Measurements from ENCODE around the gene PBXIP1.

The PBXIP1 gene

GRCh38 chr1:154951901-154952657 lies 3.8 kb downstream of the PBXIP1 start:
- no peak overlapping the region for H3K9ac ChIP-seq (ENCODE audit: insufficient read length)
- TF ChIP-seq FOXP2 (optimal IDR thresholded peaks at IDR 0.05; ENCODE audit: control extremely low read depth, extremely low read length, insufficient read depth) (no peak), POLR2AphosphoS5 (IDR thresholded peaks at IDR 0.05; ENCODE audit: borderline replicate concordance, low read depth, low read length) (no peak), EZH2 (IDR thresholded peaks at IDR 0.05) (no peak)
- DNase-seq (ENCODE audit: low read depth, low spot score), result no peak
- H3K27ac ChIP-seq, result no peak overlapping the region
- H3K4me3 ChIP-seq, result no peak overlapping the region
- no peaks in the 10 kb centered on the region for H3K36me3 ChIP-seq (ENCODE audit: insufficient read depth, low read length)
- no peaks in the 10 kb centered on the region for H3K9me3 ChIP-seq (ENCODE audit: low read depth, low read length)

- no peaks in the 10 kb centered on the region for H3K36me3 ChIP-seq (ENCODE audit: insufficient read depth, low read length)
- no peak overlapping the region for H3K4me3 ChIP-seq
- no peak overlapping the region for H3K9ac ChIP-seq (ENCODE audit: insufficient read length)
- no peak for DNase-seq (ENCODE audit: low read depth, low spot score)
- TF ChIP-seq EZH2 (IDR thresholded peaks at IDR 0.05) (no peak), FOXP2 (optimal IDR thresholded peaks at IDR 0.05; ENCODE audit: control extremely low read depth, extremely low read length, insufficient read depth) (no peak), POLR2AphosphoS5 (IDR thresholded peaks at IDR 0.05; ENCODE audit: borderline replicate concordance, low read depth, low read length) (no peak)
- H3K27ac ChIP-seq, result no peak overlapping the region
- H3K9me3 ChIP-seq (ENCODE audit: low read depth, low read length), result no peaks in the 10 kb centered on the region
These were observed 7.8 kb downstream of the PBXIP1 start for GRCh38 chr1:154948079-154948478.

GRCh38 chr1:154945962-154946850 lies 9.7 kb downstream of the PBXIP1 start:
- Histone ChIP-seq H3K27ac (0 out of 2 replicates have a peak overlapping the region, but pooled peaks have one; percentile 40), H3K36me3 (ENCODE audit: insufficient read depth, low read length) (no peaks in the 10 kb centered on the region), H3K4me3 (no peak overlapping the region), H3K9me3 (ENCODE audit: low read depth, low read length) (no peaks in the 10 kb centered on the region), H3K9ac (ENCODE audit: insufficient read length) (no peak overlapping the region)
- no peak for TF ChIP-seq POLR2AphosphoS5 (IDR thresholded peaks at IDR 0.05; ENCODE audit: borderline replicate concordance, low read depth, low read length)
- DNase-seq (ENCODE audit: low read depth, low spot score), result no peak

- Histone ChIP-seq H3K27ac (no peak overlapping the region), H3K9ac (ENCODE audit: insufficient read length) (no peak overlapping the region), H3K36me3 (ENCODE audit: insufficient read depth, low read length) (no peaks in the 10 kb centered on the region), H3K9me3 (ENCODE audit: low read depth, low read length) (no peaks in the 10 kb centered on the region), H3K4me3 (no peak overlapping the region)
- TF ChIP-seq EZH2 (IDR thresholded peaks at IDR 0.05) (no peak), FOXP2 (optimal IDR thresholded peaks at IDR 0.05; ENCODE audit: control extremely low read depth, extremely low read length, insufficient read depth) (no peak), POLR2AphosphoS5 (IDR thresholded peaks at IDR 0.05; ENCODE audit: borderline replicate concordance, low read depth, low read length) (no peak)
- DNase-seq (ENCODE audit: low read depth, low spot score), result no peak
These were observed 10.5 kb downstream of the PBXIP1 start for GRCh38 chr1:154945160-154945961.

- no peak overlapping the region for H3K4me3 ChIP-seq
- no peaks in the 10 kb centered on the region for H3K36me3 ChIP-seq (ENCODE audit: insufficient read depth, low read length)
- TF ChIP-seq EZH2 (IDR thresholded peaks at IDR 0.05) (no peak), POLR2AphosphoS5 (IDR thresholded peaks at IDR 0.05; ENCODE audit: borderline replicate concordance, low read depth, low read length) (no peak), FOXP2 (optimal IDR thresholded peaks at IDR 0.05; ENCODE audit: control extremely low read depth, extremely low read length, insufficient read depth) (no peak)
- no peaks in the 10 kb centered on the region for H3K9me3 ChIP-seq (ENCODE audit: low read depth, low read length)
- H3K27ac ChIP-seq, result peak overlapping the region; percentile 90
- peak overlapping the region; percentile 49 for H3K9ac ChIP-seq (ENCODE audit: insufficient read length)
- no peak for DNase-seq (ENCODE audit: low read depth, low spot score)
These were observed 11.3 kb downstream of the PBXIP1 start for GRCh38 chr1:154944401-154945159.

- H3K9me3 ChIP-seq (ENCODE audit: low read depth, low read length), result no peaks in the 10 kb centered on the region
- TF ChIP-seq POLR2AphosphoS5 (IDR thresholded peaks at IDR 0.05; ENCODE audit: borderline replicate concordance, low read depth, low read length) (no peak), EZH2 (IDR thresholded peaks at IDR 0.05) (no peak), FOXP2 (optimal IDR thresholded peaks at IDR 0.05; ENCODE audit: control extremely low read depth, extremely low read length, insufficient read depth) (no peak)
- H3K9ac ChIP-seq (ENCODE audit: insufficient read length), result peak overlapping the region; percentile 49
- H3K36me3 ChIP-seq (ENCODE audit: insufficient read depth, low read length), result no peaks in the 10 kb centered on the region
- peak overlapping the region; percentile 90 for H3K27ac ChIP-seq
- 0 out of 2 replicates have a peak overlapping the region, but pooled peaks have one; percentile 23 for H3K4me3 ChIP-seq
- DNase-seq (ENCODE audit: low read depth, low spot score), result no peak
These were observed 12.1 kb downstream of the PBXIP1 start for GRCh38 chr1:154943649-154944400.
